HG02798 (cell line): ENCODE data around the gene FOXJ3.

Experiments used
- ATAC-seq: cut with Tn5 transposase; IDR thresholded peaks from one replicate; pipeline ENCODE4 v1.9.1; 2021; ENCODE audit warnings: mild to moderate bottlenecking; ENCODE audit not compliant: unreplicated experiment, poor library complexity

Gene FOXJ3

DNA sequence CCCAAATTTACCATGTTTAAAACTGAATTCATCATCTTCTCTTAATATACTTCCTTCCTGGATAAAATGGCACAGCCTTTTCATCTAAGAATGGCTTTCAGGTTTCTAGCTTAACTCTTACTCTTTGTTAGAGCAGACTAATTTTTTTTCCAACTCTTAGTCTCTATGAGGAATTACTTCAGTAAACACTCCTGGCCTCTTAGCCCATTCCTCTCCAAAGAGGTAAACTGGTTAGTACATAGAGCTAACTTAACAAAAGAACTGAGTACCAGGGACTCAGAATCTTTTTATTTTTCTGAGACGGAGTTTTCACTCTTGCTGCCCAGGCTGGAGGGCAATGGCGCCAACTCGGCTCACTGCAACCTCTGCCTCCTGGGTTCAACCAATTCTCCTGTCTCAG is 21.1 kb downstream of the FOXJ3 start:
- no peak for ATAC-seq

DNA sequence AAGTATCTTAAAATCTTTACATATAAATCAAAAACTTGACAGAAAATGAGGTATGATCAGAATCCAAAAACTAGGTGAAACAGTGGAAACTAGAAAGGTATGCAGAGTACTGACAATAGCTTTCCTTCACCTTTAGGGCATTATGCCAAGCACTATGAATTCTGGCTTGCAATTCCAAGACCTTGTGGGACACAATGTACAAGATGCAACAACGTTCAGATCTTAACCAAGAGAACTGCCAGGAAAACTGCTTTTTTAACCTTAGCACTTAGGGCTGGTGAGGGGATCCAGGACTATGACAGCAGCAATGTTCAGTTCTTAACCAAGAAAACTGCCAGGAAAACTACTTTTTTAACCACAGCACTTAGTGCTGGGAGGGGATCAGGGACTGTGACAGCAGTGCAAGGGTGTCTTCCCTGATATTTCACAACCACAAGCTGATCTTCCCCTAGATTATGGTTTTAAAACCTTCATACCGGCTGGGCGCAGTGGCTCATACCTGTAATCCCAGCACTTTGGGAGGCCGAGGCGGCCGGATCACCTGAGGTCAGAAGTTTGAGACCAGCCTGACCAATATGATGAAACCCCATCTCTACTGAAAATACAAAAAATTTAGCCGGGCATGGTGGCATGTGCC is 22.3 kb downstream of the FOXJ3 start:
- ATAC-seq: no peak

- ATAC-seq: no peak
These were observed 23.1 kb downstream of the FOXJ3 start for GRCh38 chr1:42311897-42312296.

DNA sequence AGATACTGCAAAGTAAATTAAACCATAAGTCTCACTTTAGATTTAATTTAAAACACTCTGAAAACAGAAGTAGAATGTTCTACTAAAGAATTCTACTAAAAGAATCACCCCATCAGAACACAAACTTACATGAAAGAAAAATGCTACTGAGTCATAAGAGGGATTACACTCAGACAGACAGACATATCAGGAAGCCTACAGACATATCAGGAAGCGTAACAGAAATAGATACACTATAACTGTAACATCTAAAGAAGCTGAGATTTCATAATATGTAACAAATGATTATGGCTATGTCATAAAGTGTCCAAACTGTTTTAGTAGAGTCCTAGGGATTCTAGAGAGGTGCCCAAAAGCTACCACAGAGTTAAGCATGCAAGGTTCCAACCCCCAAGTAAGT is 23.9 kb downstream of the FOXJ3 start:
- ATAC-seq: no peak

DNA sequence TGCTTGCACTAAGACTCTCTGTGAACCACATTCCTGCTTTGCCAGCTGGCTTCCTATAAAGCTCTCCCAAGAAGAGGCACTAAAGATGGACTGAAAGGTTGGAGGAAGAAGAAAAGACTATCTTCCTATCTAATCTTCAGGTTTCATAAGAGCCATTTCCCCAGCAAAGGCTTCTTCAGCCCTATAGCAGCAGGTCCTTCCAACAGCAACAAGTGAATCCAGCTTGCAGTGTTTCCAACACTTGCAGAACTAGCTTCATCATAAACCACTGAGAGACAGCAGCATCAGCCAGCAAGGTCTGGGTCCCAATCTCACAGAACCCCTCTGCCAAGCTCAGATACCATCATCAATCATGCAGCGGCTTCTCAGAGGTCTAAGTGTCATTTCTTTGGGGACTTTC is 28.1 kb downstream of the FOXJ3 start:
- no peak for ATAC-seq

DNA sequence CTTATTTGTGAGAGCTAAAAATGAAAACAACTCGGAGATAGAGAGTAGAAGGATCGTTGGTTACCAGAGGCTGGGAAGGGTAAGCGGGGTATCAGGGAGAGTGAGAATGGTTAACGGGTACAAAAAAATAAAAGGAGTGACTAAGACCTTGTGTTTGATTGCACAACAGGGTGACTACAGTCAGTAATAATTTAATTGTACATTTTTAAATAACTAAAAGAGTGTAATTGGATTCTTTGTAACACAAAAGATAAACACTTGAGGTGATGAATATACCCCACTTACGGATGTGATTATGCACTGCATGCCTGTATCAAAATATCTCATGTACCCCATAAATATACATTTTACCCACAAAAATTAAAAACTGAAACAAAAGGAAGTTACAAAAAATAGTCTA is 29.4 kb downstream of the FOXJ3 start:
- no peak for ATAC-seq

DNA sequence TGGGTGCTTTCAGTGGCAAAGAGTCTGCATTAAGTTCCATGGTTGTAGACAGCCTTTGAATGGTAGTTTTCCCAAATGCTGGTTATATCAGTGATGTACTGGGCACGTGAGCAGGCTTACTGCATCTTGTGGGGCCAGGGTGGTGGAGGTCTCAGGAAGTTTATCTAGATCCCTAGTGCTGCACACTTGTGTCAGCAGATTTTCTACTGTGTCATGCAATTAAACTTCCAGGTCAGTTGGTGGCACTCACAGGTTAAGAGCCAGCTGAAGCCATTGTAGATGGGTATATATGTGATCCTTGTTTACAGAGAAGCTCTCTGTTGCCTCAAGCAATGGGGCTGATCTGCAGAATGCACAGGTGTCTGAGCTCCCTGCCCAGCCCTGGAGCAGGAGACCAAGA is 33.0 kb downstream of the FOXJ3 start:
- no peak for ATAC-seq

GRCh38 chr1:42298520-42298919 is 36.5 kb downstream of the FOXJ3 start:
- ATAC-seq: no peak

- ATAC-seq: no peak
These were observed 39.2 kb downstream of the FOXJ3 start for GRCh38 chr1:42295816-42296215.

DNA sequence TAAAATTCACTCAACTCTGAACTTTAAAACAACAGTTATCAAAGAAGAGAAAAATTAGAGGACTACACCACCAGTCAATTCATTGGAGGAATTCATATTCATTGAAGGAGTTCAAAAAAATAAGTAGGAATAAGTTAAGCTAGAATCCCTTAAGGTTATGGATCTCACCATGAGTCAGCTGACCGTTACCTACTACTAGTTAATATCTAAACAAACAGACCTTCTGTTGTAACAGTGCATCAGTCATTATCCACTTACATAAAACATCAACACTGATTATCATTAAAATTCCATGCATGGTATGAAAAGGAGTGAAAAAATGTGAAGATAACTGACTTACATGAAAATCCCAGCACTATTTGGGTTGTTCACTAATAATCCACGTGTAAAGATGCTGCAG is 44.9 kb downstream of the FOXJ3 start:
- no peak for ATAC-seq

DNA sequence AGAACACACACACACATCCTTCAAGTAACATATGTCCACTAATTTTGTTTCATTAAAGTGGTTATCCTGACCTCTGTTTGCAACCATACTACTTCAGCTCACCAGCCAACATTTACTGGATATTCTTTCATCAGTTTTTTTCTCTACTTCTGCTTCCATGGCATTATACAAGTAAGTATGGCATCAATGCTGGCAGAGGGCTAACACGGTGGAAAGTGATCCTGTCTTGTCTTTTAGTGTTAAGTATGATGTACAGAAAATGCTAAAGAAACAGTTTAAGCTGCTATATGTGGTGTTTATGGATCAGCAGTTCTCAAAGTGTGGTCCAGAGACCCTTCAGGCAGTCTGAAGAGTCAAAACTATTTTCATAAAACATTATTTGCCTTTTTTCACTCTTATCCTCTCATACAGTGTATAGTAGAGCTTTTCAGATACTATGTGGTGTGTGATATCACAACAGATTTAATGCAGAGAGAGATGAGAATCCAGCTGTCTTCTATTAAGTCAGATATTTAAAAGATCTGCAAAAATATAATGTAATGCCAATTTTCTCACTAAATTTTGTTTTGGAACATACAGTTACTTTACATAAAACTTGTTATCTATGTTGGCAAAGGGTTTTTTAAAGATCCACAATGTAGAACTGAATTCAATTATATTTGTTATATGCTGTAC is 46.6 kb downstream of the FOXJ3 start:
- no peak for ATAC-seq

- no peak for ATAC-seq
These were observed 52.0 kb downstream of the FOXJ3 start for GRCh38 chr1:42282867-42283583.

DNA sequence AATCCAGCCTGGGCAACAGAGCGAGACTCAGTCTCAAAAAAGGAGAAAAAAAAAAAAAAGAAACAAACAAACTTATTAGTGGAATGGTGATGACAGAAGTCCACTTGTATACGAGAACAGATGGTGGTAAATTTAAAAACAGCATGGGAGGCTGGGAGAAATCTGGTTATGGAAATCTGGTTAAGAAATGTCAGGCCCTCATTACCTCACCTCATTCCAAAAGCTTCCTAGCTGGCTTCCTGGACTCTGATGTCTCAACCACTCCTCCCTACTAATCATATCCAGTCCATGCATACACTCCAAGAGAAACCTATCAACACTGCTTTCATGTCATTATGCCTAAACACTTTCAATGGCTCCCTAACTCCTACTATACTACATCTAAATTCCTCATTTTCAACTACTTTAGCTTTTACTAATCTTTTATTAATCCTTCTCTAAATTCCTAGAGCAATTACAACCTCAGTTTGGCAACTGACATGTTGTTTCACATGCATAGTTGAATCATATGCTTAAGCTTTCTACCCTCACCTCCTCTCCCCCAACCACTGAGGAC is 52.9 kb downstream of the FOXJ3 start:
- ATAC-seq: no peak

DNA sequence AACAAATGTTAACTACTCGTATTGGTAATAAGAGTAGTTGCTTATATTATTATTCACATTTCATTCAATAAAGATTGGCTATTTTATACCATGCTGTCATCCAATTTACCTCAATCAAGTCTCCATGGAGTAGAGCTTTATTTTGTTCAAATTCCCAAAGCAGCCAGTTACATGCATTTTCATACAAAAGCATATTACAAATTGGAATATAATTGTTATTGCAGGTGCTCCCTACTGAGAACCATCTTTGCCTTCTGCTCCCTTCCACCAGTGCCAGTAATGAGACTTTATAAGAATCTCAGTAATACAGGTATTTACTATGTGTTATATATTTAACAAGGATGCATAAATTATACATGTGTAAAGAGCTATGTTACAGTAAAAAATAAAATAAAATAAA is 54.2 kb downstream of the FOXJ3 start:
- no peak for ATAC-seq

- no peak for ATAC-seq
These were observed 56.0 kb downstream of the FOXJ3 start for GRCh38 chr1:42279055-42279454.

- ATAC-seq: no peak
These were observed 62.1 kb downstream of the FOXJ3 start for GRCh38 chr1:42272920-42273319.

DNA sequence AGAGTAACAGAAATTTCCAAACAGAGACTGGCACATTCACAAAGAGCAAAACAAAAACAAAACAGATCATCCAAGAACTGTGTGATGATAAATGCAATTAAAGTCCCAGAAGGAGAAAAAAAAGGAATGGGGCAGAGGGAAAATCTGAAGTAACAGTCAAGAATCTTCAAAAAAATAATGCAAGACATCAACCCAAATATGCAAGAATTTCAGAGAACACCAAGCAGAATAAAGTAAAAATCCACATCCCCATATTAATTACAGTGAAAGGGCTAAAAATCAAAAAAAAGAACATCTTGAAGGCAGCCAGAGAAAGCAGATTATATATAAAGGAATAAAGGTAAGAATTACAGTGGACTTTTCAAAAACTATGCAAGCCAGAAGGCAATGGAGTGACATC is 67.1 kb downstream of the FOXJ3 start:
- no peak for ATAC-seq

DNA sequence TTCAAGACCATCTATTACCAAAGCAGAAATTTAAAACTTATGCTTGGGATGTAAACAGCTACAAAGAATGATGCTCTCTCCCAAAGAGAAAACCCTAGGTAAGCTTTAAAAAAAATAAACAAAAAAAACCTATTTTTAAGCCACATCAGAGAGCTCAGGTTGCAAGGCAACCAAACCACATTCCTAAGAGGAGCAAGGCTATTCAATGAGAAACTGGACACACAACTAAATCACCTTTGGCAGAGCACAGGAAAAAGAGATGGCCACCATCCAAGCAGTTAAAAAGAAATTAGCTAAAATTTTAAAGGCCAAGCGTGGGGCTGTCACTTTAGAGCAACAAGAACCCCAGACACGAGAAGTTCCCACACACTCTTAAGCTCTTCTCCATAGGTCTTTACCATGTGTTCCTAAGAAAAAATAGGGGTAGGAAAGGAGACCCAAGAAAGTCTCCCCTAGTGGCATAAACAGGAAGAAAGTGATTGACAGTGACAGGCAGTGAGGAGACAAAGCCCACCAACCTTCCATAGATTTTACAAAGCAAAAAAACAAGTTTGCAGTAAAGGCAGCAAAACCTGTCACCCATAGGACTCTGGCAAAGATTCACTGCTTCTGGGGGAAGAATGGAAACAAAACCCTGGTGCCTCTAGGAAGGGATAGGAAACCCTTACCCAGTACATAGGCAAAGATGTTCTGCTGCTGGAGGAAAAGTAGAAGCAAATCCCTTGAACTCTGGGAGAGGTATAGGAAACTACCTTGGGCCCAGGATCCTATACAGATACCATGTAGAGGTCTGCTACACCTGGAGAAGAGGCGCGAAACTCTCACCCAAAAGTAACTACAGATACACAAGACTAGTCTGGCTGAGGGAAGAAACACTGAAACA is 68.5 kb downstream of the FOXJ3 start:
- ATAC-seq: no peak

GRCh38 chr1:42264511-42265190 is 70.4 kb downstream of the FOXJ3 start:
- no peak for ATAC-seq

DNA sequence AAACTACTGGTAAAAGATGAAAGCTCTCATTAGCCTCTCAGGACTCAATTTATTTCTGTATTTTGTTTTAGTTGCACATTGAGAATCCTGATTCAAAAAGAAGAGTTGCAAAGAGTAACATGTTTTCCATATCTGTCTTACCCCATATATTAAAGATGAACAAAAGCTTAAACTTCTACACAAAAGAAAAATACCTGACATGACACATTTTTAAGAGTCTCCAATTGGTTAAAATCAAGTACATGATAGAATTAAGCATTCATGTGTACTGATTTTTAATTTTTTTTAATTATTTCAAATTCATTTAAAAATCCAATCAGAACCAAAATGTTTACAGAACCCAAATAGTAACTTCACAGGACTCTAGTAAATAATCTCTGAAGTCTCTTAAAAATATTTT is 72.0 kb downstream of the FOXJ3 start:
- no peak for ATAC-seq
